Activated T-cell treated with anti-CD3 and anti-CD28 coated beads for 48 hours (primary cell): ENCODE data around the gene ABCF2.

Source experiments
- DNase-seq: peaks from one replicate; pipeline ENCODE4 v3.0.0-alpha.2; 2020; ENCODE audit warnings: low read depth

The ABCF2 gene

GRCh38 chr7:151225948-151226510 lies 976 bp downstream of the ABCF2 start:
- no peak for DNase-seq

GRCh38 chr7:151223728-151224127 lies 3.3 kb downstream of the ABCF2 start:
- DNase-seq = no peak

- DNase-seq = no peak
Measured at GRCh38 chr7:151218170-151218569, 8.8 kb downstream of the ABCF2 start.

- DNase-seq = no peak
Measured at GRCh38 chr7:151215396-151215795, 11.6 kb downstream of the ABCF2 start.

- DNase-seq = no peak
Measured at GRCh38 chr7:151213826-151214225, 13.2 kb downstream of the ABCF2 start.

GRCh38 chr7:151212626-151213025 lies 14.4 kb downstream of the ABCF2 start:
- DNase-seq = no peak

GRCh38 chr7:151211155-151211772 lies 15.7 kb downstream of the ABCF2 start:
- DNase-seq = no peak

- DNase-seq = no peak
Measured at GRCh38 chr7:151210087-151210854, 16.7 kb downstream of the ABCF2 start, which contains the start of gene H2BK1. Gene H2BK1 (minus strand): TSS chr7:151210488. CDS start chr7:151210318, 170 bp downstream.

- DNase-seq = no peak
Measured at GRCh38 chr7:151209588-151209987, 17.4 kb downstream of the ABCF2 start.

- DNase-seq = no peak
Measured at GRCh38 chr7:151208253-151208862, 18.6 kb downstream of the ABCF2 start.

GRCh38 chr7:151207804-151208203 lies 19.2 kb downstream of the ABCF2 start:
- DNase-seq = no peak

- DNase-seq = no peak
Measured at GRCh38 chr7:151207315-151207714, 19.7 kb downstream of the ABCF2 start.

- DNase-seq = no peak
Measured at GRCh38 chr7:151206914-151207313, 20.1 kb downstream of the ABCF2 start.

- DNase-seq = no peak
Measured at GRCh38 chr7:151205730-151206129, 21.3 kb downstream of the ABCF2 start.

- DNase-seq = no peak
Measured at GRCh38 chr7:151204383-151205032, 22.5 kb downstream of the ABCF2 start.

GRCh38 chr7:151202836-151203235 lies 24.2 kb downstream of the ABCF2 start:
- DNase-seq = no peak

GRCh38 chr7:151201751-151202150 lies 25.3 kb downstream of the ABCF2 start:
- no peak for DNase-seq

GRCh38 chr7:151201344-151201743 lies 25.7 kb downstream of the ABCF2 start:
- DNase-seq = no peak

- no peak for DNase-seq
Measured at GRCh38 chr7:151198945-151199848, 27.8 kb downstream of the ABCF2 start.

GRCh38 chr7:151197932-151198331 lies 29.1 kb downstream of the ABCF2 start:
- DNase-seq = no peak
